Measurements from ENCODE around the gene TP53RK. TPM values are rescaled to one million over a fixed set of nuclear protein-coding genes. Genes with fewer than 3 reads are reported as not detected.

Gene TP53RK
- total RNA-seq, 1 experiment from 2014 or later = 21.5 TPM

- Histone ChIP-seq H2AK5ac (ENCODE audit: insufficient read length, low read length) (no peak within 1 kb of the TSS), H2BK5ac (ENCODE audit: insufficient read length, low read length) (no peak within 1 kb of the TSS), H3T11ph (ENCODE audit: low read length) (no peak within 1 kb of the TSS), H2AFZ (ENCODE audit: low read length) (no peak within 1 kb of the TSS), H3K9ac (ENCODE audit: extremely low read depth, insufficient read length, low read length) (peak within 1 kb of the TSS; percentile 35), H4K20me1 (ENCODE audit: control insufficient read depth, insufficient read depth, insufficient read length) (no peaks in the 10 kb centered on the region), H2BK15ac (ENCODE audit: low read depth, low read length) (no peak within 1 kb of the TSS), H3K4ac (ENCODE audit: low read depth, low read length) (no peak within 1 kb of the TSS), H3K18ac (ENCODE audit: insufficient read length, low read depth, low read length) (peak within 1 kb of the TSS; percentile 50), H4K91ac (ENCODE audit: insufficient read length, low read depth, low read length) (no peak within 1 kb of the TSS), H3K27ac (ENCODE audit: insufficient read length, low read depth, low read length) (no peak within 1 kb of the TSS), H3K9me3 (ENCODE audit: control insufficient read depth, low read depth, low read length) (peaks cover 6% of the 10 kb centered on the region), H2BK20ac (ENCODE audit: low read depth, low read length, poor library complexity, severe bottlenecking) (no peak within 1 kb of the TSS), H3K79me1 (ENCODE audit: insufficient read depth, low read depth, low read length, poor library complexity, severe bottlenecking) (no peaks in the 10 kb centered on the region), H4K5ac (ENCODE audit: insufficient read length, low read depth, low read length) (no peak within 1 kb of the TSS), H3K23me2 (ENCODE audit: insufficient read length, low read depth, low read length, poor library complexity, severe bottlenecking) (peaks cover 5% of the 10 kb centered on the region), H3K4me2 (ENCODE audit: insufficient read depth, insufficient read length, low read length) (peak within 1 kb of the TSS; percentile 52), H2BK12ac (ENCODE audit: insufficient read length, low read depth, low read length) (no peak within 1 kb of the TSS), H3K4me1 (ENCODE audit: insufficient read depth, low read length) (no peaks in the 10 kb centered on the region; the same call in 1 of the 2 replicates), H3K79me2 (ENCODE audit: insufficient read depth, low read length) (no peaks in the 10 kb centered on the region), H3K27me3 (ENCODE audit: insufficient read depth, low read length) (no peaks in the 10 kb centered on the region), H3K56ac (ENCODE audit: insufficient read length, low read depth, low read length) (no peak within 1 kb of the TSS), H4K8ac (replicated peaks; ENCODE audit: insufficient read length, low read depth, low read length) (no peak within 1 kb of the TSS), H3K14ac (ENCODE audit: insufficient read depth, low read length) (peak within 1 kb of the TSS; percentile 69), H3K23ac (ENCODE audit: insufficient read length, low read depth, low read length) (no peak within 1 kb of the TSS), H2BK120ac (ENCODE audit: low read depth, low read length, poor library complexity, severe bottlenecking) (no peak within 1 kb of the TSS)
- Mint-ChIP-seq H3K27ac (peak within 1 kb of the TSS; percentile 17 to 87 (median 52); a peak in 6 of 7 replicates), H3K36me3 (ENCODE audit: insufficient read depth in 1 of 3, low read depth in 3 of 3) (peaks cover 3 to 21% (median 4%) of the 10 kb centered on the region in 3 experiments; a peak in 6 of 7 replicates), H3K27me3 (ENCODE audit: low read depth) (peaks cover 7% of the 10 kb centered on the region), H3K4me1 (peaks cover 28 to 40% of the 10 kb centered on the region in 2 experiments), H3K9me3 (peaks cover 13 to 22% of the 10 kb centered on the region in 2 experiments), H3K4me3 (peak within 1 kb of the TSS; percentile 81 to 86)
- WGBS (ENCODE audit: extremely low coverage, insufficient read length, low lambda C conversion rate) = no CpG with 5 or more reads among the region's 67 CpGs
- no peak for TF ChIP-seq CTCF (conservative IDR thresholded peaks at IDR 0.05)
- DNase-seq = peak; percentile 65
Measured at GRCh38 chr20:46709459-46710152, 20.4 kb upstream of the TP53RK start, which contains the start of gene SLC2A10. Gene SLC2A10 (plus strand): TSS chr20:46709649. CDS start chr20:46709737, 88 bp downstream.
